DMS 273 treated with DMSO at 0.1 percent for 48 hours (cell line): ENCODE results near the gene C4orf51.
"Not testable (repeated sequence)": the region's sequence is repeated elsewhere in the genome, so short reads cannot be mapped to it uniquely, and the experiment has no call there.

Experiments
- DNase-seq: peaks from one replicate; lab custom pipeline; 2025; lab: John Stamatoyannopoulos, UW

Gene C4orf51

GRCh38 chr4:145679991-145680455 lies at the start of gene C4orf51:
TSS of gene C4orf51 (plus strand) at chr4:145680146. CDS start at chr4:145680204, 58 bp downstream.
- DNase-seq, result peak; percentile 17

DNA sequence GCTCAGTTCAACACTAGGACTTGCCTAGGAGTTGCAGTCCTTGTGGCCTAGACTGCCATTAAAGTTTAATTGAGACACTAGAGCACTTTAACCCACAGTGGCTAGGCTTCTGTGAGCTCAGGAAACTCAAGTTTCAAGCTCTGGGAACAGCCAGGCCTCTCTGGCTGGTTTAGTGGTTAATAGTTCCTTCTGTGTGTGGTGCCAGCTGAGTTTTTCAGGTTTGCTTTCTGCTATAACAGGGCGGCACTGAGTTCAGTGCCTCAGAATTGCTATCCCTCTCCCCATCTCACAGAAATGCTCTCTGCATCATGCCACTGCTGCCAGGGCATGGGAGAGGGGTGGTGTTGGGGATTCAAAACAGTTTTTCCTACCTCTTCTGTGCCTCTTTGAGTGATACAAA lies 44.8 kb upstream of the C4orf51 start:
- no peak for DNase-seq

DNA sequence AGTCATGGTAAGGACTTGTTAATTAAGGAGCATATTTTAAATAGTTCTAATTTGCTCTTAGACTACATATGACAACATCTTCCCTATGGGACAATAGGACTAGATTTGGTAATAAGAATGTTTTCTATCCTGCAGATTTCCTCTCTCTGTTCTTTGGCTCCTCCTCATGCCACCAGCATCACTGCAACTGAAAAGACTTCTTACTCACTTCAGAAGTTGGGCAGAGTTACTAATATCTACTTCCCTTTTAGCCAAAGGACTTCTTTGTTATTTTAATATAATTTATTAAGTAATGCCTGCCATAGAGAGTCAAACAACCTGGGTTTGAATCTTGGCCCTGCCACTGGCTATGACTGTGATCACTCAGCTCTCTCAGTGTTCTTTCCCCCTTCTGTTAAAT lies 44.3 kb upstream of the C4orf51 start:
- no peak for DNase-seq

GRCh38 chr4:145639186-145639698 lies 40.7 kb upstream of the C4orf51 start:
- no peak for DNase-seq

DNA sequence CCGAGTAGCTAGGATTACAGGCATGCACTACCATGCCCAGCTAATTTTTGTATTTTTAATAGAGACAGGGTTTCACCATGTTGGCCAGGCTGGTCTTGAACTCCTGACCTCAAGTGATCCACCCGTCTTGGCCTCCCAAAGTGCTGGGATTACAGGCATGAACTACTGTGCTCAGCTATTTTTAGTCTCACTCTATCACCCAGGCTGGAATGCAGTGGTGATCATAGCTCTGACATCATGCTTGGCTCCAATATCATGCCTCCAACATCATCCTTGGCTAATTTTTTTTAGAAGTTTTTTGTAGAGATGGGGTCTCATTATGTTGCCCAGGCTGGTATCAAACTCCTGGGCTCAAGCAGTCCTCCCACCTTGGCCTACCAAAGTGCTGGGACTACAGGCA lies 39.7 kb upstream of the C4orf51 start:
- DNase-seq, result not testable (repeated sequence)

DNA sequence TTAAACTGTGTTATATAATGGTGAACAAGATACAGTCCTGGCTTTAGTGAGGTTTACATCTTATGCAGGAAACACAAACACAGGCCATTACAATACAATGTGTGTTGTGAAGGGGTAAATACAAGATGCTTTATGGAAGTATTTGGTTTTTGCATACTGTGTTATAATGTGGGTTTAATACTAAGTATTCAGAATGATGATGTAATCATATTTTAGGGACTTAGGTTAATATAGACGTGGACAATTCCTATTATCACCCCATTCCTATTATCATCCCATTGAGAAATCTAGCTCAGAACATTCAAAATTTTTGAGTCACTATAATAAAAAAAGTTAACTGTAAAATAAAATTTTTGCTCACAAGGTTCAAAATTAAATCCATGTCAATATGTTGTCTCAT lies 36.7 kb upstream of the C4orf51 start:
- DNase-seq, result no peak

GRCh38 chr4:145644699-145645098 lies 35.2 kb upstream of the C4orf51 start:
- DNase-seq, result no peak

DNA sequence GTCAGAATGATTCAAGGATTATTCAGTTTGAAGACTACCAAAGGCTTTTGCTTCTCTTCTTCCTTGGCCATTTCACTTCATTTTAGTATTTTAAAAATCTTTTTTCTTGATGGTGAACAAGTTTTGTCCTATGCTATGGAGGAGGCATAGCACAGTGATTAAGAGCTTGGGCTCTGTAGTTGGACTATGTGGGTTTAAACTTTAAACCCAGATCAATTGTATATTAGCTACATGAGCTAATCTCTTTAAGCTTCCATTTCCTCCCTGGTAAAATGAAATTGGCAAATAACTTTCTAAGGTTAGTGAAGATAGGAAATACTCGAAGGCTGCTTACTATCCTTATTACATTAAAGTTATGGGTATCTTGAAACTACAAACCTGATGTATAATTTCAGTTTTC lies 23.8 kb upstream of the C4orf51 start:
- DNase-seq, result no peak

DNA sequence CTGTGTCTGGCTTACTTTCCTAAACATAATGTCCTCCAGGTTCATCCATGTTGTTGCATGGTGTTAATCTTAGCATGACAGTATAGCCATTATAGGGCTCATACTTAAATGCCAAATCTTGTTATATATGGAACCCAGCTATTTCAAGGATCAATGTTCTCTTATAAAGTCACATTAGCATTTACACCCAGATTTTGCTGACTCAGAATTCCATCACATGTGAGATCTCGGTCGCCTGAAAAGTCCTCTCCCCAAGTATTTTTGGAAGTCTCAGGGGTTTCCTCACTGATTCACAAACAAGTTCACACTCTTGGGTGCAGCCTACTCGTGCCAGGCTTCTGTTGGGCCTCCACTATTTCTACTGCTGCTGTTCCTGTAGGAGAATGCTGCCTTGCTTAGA lies 19.9 kb upstream of the C4orf51 start:
- DNase-seq, result no peak

- no peak for DNase-seq
Observed at GRCh38 chr4:145663194-145663593, 16.8 kb upstream of the C4orf51 start.

DNA sequence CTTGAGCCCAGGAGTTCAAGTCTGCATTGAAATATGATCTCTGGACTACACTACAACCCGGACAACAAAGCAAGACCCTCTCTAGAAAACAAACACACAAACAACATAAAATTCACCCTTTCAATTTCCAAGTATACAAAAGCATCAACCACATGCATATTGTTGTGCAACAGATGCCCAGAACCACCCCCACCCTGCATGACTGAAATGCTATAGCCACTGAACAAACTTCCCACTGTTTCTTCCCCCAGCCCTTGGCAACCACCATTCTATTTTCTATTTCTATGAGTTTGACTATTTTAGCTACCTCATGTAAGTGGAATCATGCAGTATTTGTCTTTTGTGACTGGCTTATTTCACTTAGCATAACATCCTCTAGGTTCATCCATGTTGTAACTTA lies 14.2 kb upstream of the C4orf51 start:
- no peak for DNase-seq

DNA sequence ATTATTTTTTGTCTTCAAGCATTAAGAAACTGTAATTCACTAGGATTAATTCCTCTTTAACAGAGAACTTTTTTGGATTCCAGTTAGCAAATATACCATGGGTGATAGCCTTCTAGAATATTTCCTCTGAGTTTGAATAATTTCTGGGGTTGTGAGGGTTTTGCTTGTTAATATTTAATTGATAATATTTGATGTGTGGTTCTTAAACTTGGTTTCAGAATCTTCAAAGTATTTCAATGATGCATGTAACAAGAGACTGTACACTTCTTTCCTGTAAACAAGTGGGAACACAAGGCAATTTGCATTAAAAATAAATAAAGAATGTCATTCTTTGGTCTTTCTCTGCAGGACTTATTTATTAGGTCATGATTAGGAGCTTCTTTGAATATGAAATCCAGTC lies 9.5 kb upstream of the C4orf51 start:
- DNase-seq, result no peak

- DNase-seq, result peak; percentile 17
Observed at GRCh38 chr4:145679520-145679919, 426 bp upstream of the C4orf51 start.

GRCh38 chr4:145680902-145681301 lies 956 bp downstream of the C4orf51 start:
- DNase-seq, result no peak

- DNase-seq, result no peak
Observed at GRCh38 chr4:145681518-145681917, 1.6 kb downstream of the C4orf51 start.

DNA sequence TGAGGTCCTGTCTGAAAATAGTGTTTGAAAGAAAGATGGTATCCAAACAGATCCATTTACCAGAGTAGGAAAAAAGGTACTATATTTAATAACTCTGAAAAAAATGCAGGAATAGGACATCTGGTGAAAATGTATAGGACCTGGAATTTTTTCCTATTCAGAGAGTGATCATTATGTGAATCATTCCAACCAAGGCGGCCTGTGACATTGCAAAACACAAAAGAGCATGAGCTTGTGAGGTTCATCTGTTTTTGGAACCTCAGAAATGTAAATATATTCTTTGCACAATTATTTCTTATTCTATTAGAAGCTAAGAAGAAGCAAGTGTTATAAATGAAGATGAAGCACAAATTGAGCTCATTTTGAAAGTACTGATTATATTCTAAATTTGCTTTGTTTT lies 2.0 kb downstream of the C4orf51 start:
- no peak for DNase-seq

DNA sequence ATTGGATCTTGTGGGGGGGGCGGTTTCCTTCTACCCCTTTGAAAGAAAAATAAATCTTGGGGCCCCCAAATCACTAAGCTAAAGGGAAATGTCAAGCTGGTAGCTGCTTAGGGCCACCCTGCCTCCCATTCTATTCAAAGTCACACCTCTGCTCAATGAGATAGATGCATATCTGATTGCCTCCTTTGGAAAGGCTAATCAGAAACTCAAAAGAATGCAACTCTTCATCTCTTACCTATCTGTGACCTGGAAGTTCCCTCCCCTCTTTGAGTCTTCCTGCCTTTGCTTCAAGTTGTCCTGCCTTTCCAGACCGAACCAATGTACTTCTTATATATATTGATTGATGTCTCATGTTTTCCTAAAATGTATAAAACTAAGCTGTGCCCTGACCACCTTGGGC lies 7.0 kb downstream of the C4orf51 start:
- no peak for DNase-seq

DNA sequence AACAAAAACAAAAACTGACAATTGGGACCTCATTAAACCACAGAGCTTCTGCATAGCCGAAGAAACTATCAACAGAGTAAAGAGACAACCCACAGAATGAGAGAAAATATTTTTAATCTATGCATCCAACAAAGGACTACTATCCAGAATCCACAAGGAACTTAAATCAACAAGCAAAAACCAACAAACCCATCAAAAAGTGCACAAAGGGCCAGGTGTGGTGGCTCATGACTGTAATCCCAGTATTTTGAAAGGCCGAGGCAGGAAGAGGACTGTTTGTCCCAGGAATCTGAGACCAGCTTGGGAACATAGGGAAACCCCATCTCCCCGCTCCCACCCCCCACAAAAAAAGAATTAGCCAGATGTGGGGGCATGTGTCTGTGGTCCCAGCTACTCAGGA lies 10.7 kb downstream of the C4orf51 start:
- no peak for DNase-seq

DNA sequence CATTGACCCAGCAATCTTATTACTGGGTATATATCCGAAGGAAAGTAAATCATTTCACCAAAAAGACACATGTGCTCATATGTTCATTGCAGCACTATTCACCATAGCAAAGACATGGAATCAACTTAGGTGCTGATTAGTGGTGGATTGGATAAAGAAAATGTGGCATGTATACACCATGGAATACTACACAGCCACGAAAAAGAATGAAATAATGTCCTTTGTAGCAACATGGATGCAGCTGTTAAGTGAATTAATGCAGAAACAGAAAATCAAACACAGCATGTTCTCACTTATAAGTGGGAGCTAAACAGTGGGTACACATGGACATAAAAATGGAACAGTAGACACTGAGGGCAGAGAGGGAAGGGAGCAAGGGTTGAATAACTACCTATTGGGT lies 11.5 kb downstream of the C4orf51 start:
- not testable (repeated sequence) for DNase-seq

GRCh38 chr4:145694929-145695328 lies 15.0 kb downstream of the C4orf51 start:
- DNase-seq, result no peak

GRCh38 chr4:145697332-145697731 lies 17.4 kb downstream of the C4orf51 start:
- DNase-seq, result no peak

DNA sequence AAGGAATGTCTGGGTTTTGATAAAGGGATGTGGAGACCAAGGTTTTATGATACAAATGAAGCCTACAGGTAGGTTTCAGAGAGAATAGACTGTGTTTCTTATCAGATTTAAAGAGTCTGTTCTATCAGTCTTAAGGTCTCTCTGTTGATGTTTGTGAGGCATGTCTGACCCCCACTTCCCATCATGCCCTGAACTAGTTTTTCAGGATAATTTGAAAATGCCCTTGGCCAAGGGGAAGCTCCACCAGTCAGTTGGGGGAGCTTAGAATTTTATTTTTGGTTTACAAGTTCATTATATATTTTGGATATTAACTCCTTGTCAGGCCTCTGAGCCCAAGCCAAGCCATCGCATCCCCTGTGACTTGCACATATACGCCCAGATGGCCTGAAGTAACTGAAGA lies 18.6 kb downstream of the C4orf51 start:
- no peak for DNase-seq

DNA sequence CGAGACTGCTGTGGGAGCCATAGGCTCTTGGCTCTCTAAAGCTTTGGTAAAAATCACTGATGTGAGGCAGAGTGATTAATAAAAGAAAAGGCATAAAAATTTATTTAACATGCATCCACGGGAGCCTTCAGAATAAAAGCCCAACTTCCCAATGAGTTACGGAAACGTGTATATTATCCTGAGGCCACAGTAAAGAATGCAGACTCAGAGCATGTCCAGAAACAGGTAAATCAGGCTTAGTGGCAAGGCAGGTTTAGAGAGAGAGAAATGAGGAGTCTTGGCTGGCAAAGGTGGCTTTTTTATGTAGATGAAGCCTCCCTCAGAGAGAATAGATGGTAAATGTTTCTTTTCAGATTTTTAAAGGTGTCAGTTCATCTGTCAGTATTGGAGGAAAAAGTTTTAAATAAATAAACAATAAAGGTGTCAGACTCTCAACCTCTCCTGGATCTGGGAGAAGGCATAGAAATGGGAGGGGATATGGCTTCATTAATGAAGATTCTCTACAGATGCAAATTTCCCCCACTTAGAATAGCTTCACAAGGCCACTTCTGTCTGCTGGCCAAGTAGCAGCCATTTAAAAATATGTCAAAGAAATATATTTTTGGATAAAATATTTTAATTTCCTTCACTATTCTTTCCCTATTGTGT lies 24.0 kb downstream of the C4orf51 start:
- DNase-seq, result no peak

DNA sequence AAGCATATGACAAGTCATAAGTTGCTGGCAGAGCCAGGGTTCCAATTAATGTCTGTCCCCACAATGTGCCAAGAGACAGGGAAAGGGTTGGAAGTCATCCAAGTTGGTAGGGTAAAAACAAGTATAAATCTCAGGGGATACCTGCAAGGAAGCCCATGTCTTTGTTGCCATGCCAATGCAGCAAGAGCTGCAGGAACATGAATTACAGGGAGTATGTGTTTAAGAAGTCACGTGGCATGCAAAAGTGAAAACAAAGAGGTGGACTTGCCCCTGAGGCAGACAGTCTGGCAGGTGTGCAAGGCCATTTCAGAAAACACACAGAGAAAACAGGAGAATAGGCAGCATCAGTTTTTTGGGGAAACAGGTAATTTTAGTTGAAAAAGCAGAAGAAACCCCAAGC lies 29.4 kb downstream of the C4orf51 start:
- no peak for DNase-seq
